HEK293 (cell line): ENCODE data around the gene ZSCAN12.
"Not testable (repeated sequence)": the region's sequence is repeated elsewhere in the genome, so short reads cannot be mapped to it uniquely, and the experiment has no call there.

Experiments
- CTCF ChIA-PET: fragments of 350-600 bp; formaldehyde crosslinking; extraction: SDS; loops from one replicate; lab custom pipeline; 2021; ENCODE audit warnings: antibody characterized with exemption; lab: Yijun Ruan, JAX
- POLR2A ChIA-PET: fragments of 300-600 bp; formaldehyde crosslinking; extraction: SDS; loops from one replicate; lab custom pipeline; 2020; ENCODE audit warnings: antibody characterized with exemption, inconsistent platforms; lab: Yijun Ruan, JAX
- H3K27ac ChIP-seq: fragments of 200-500 bp; sonication (Bioruptor generic); 2 replicates; pipeline ENCODE4 v1.5.1; 2014; ENCODE audit warnings: low read depth, low read length, control low read depth, inconsistent platforms; ENCODE audit errors: extremely low read depth
- H3K36me3 ChIP-seq, 2 experiments: fragments of 200-500 bp in 1 of 2; sonication (Bioruptor generic) in 1 of 2; 1 replicate in 1 of 2; 2 replicates in 1 of 2; pipeline ENCODE4 v1.5.1; 2014 to 2017; ENCODE audit warnings: inconsistent platforms in 2 of 2, low read length in 2 of 2; ENCODE audit not compliant: control insufficient read depth in 2 of 2, insufficient read depth in 1 of 2
- H3K4me1 ChIP-seq: fragments of 200-500 bp; sonication (Bioruptor generic); 2 replicates; pipeline ENCODE4 v1.5.1; 2014; ENCODE audit warnings: mild to moderate bottlenecking, low read length, inconsistent platforms; ENCODE audit not compliant: control insufficient read depth, insufficient read depth
- H3K4me3 ChIP-seq: 2 replicates; pipeline ENCODE4 v1.5.1; 2011; ENCODE audit warnings: low read depth, mild to moderate bottlenecking, control low read depth, low read length, moderate library complexity
- H3K9me3 ChIP-seq: fragments of 200-500 bp; sonication (Bioruptor generic); 2 replicates; pipeline ENCODE4 v1.5.1; 2014; ENCODE audit warnings: low read depth, low read length, inconsistent platforms; ENCODE audit not compliant: control insufficient read depth, insufficient read depth
- KLF9 ChIP-seq: fragments of 450-650 bp; formaldehyde crosslinking; IDR thresholded peaks from 2 replicates; pipeline ENCODE4 v1.5.1; 2016; ENCODE audit warnings: missing biosample characterization, missing genetic modification characterization, low read depth
- PRDM1 ChIP-seq: fragments of 450-650 bp; formaldehyde crosslinking; IDR thresholded peaks from 2 replicates; pipeline ENCODE4; 2016; ENCODE audit warnings: missing biosample characterization, missing genetic modification characterization
- SCRT1 ChIP-seq: fragments of 450-650 bp; formaldehyde crosslinking; IDR thresholded peaks from 2 replicates; pipeline ENCODE4 v1.5.1; 2016; ENCODE audit warnings: missing biosample characterization, missing genetic modification characterization, borderline replicate concordance
- ZFP41 ChIP-seq: fragments of 450-650 bp; formaldehyde crosslinking; IDR thresholded peaks from 2 replicates; pipeline ENCODE4 v1.5.1; 2016; ENCODE audit warnings: missing biosample characterization, missing genetic modification characterization, borderline replicate concordance
- ZFP69B ChIP-seq: fragments of 450-650 bp; formaldehyde crosslinking; IDR thresholded peaks from 2 replicates; pipeline ENCODE4 v1.5.1; 2016; ENCODE audit warnings: missing biosample characterization, missing genetic modification characterization
- ZNF146 ChIP-seq: fragments of 450-650 bp; formaldehyde crosslinking; IDR thresholded peaks from 2 replicates; pipeline ENCODE4 v1.5.1; 2016; ENCODE audit warnings: missing biosample characterization, missing genetic modification characterization
- ZNF16 ChIP-seq: fragments of 450-650 bp; formaldehyde crosslinking; IDR thresholded peaks from 2 replicates; pipeline ENCODE4 v1.5.1; 2016; ENCODE audit warnings: low read depth, missing biosample characterization, missing genetic modification characterization
- ZNF174 ChIP-seq: fragments of 450-650 bp; formaldehyde crosslinking; IDR thresholded peaks from 2 replicates; pipeline ENCODE4 v1.5.0; 2017; ENCODE audit warnings: missing biosample characterization, mild to moderate bottlenecking, missing genetic modification characterization
- ZNF214 ChIP-seq: fragments of 450-650 bp; formaldehyde crosslinking; IDR thresholded peaks from 2 replicates; pipeline ENCODE4 v1.5.1; 2017; ENCODE audit warnings: missing biosample characterization, mild to moderate bottlenecking, missing genetic modification characterization, borderline replicate concordance
- ZNF292 ChIP-seq: fragments of 450-650 bp; formaldehyde crosslinking; IDR thresholded peaks from 2 replicates; pipeline ENCODE4 v1.5.1; 2016; ENCODE audit warnings: low read depth, missing biosample characterization, missing genetic modification characterization, borderline replicate concordance
- ZNF311 ChIP-seq: fragments of 450-650 bp; formaldehyde crosslinking; IDR thresholded peaks from 2 replicates; pipeline ENCODE4 v1.5.1; 2017; ENCODE audit warnings: missing biosample characterization, missing genetic modification characterization, borderline replicate concordance
- ZNF341 ChIP-seq: fragments of 450-650 bp; formaldehyde crosslinking; IDR thresholded peaks from 2 replicates; pipeline ENCODE4; 2016; ENCODE audit warnings: low read depth, missing biosample characterization, missing genetic modification characterization
- ZNF510 ChIP-seq: fragments of 450-650 bp; formaldehyde crosslinking; IDR thresholded peaks from 2 replicates; pipeline ENCODE4 v1.5.1; 2018; ENCODE audit warnings: mild to moderate bottlenecking, missing genetic modification characterization, missing biosample characterization; ENCODE audit not compliant: insufficient replicate concordance
- ZNF555 ChIP-seq: fragments of 450-650 bp; formaldehyde crosslinking; conservative IDR thresholded peaks from 2 replicates; pipeline ENCODE4 v1.5.1; 2017; ENCODE audit warnings: missing biosample characterization, mild to moderate bottlenecking, missing genetic modification characterization, inconsistent platforms
- ZNF585B ChIP-seq: fragments of 450-650 bp; formaldehyde crosslinking; IDR thresholded peaks from 2 replicates; pipeline ENCODE4 v1.5.1; 2016; ENCODE audit warnings: missing biosample characterization, missing genetic modification characterization
- ZNF670 ChIP-seq: fragments of 450-650 bp; formaldehyde crosslinking; IDR thresholded peaks from 2 replicates; pipeline ENCODE4 v1.5.1; 2016; ENCODE audit warnings: missing biosample characterization, missing genetic modification characterization, low read depth
- ZNF776 ChIP-seq: fragments of 450-650 bp; formaldehyde crosslinking; IDR thresholded peaks from 2 replicates; pipeline ENCODE4 v1.5.0; 2017; ENCODE audit warnings: missing biosample characterization, missing genetic modification characterization, borderline replicate concordance
- ZXDB ChIP-seq: fragments of 450-650 bp; formaldehyde crosslinking; IDR thresholded peaks from 2 replicates; pipeline ENCODE4 v1.5.1; 2016; ENCODE audit warnings: missing biosample characterization, missing genetic modification characterization
- TF ChIP-seq, protein P1 (sequence below): fragments of 450-650 bp; formaldehyde crosslinking; conservative IDR thresholded peaks from 2 replicates; pipeline ENCODE4 v1.5.1; 2016; ENCODE audit warnings: low read depth, missing biosample characterization, missing genetic modification characterization
- TF ChIP-seq, protein P2 (sequence below): fragments of 450-650 bp; formaldehyde crosslinking; IDR thresholded peaks from 2 replicates; pipeline ENCODE4 v1.5.1; 2016; ENCODE audit warnings: missing biosample characterization, missing genetic modification characterization, low read depth
- TF ChIP-seq, protein P3 (sequence below): fragments of 450-650 bp; formaldehyde crosslinking; IDR thresholded peaks from 2 replicates; pipeline ENCODE4 v1.5.1; 2016; ENCODE audit warnings: missing biosample characterization, missing genetic modification characterization

ZSCAN12 gene

DNA sequence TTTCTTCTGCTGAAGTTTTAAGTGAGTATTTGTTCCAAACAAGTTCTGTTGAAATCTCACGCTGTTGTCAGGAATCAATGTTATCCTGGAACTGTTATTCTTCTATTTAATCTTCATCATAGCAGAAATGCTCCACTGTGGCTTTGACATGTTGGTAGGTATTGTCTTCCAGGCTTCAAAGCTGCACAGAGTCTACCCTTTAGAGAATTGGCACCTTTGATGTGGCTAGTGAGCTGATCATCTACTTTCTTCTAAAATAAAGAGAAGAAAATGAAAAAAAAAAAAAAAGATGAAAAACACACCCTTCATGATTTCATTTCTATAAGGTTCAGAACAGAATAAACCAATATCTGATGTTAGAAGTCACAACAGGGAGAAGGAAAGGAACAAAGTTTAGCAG is 49.5 kb upstream of the ZSCAN12 start:
- H3K4me3 ChIP-seq = no peak overlapping the region
- H3K36me3 ChIP-seq = no peaks in the 10 kb centered on the region
- CTCF ChIA-PET = interaction anchor here (0.6 kb wide), 1 partner anchor 855 kb away, joined by 3 read pairs; no protein-coding TSS in a partner anchor
- H3K9me3 ChIP-seq = no peaks in the 10 kb centered on the region
- POLR2A ChIA-PET = interaction anchor here (0.5 to 1.2 kb wide), 2 partner anchors 26 to 40 kb away, joined by 4 to 5 read pairs; no protein-coding TSS in a partner anchor
- no peak overlapping the region for H3K27ac ChIP-seq
- TF ChIP-seq ZNF670 = no peak
- TF ChIP-seq, protein P1, sequence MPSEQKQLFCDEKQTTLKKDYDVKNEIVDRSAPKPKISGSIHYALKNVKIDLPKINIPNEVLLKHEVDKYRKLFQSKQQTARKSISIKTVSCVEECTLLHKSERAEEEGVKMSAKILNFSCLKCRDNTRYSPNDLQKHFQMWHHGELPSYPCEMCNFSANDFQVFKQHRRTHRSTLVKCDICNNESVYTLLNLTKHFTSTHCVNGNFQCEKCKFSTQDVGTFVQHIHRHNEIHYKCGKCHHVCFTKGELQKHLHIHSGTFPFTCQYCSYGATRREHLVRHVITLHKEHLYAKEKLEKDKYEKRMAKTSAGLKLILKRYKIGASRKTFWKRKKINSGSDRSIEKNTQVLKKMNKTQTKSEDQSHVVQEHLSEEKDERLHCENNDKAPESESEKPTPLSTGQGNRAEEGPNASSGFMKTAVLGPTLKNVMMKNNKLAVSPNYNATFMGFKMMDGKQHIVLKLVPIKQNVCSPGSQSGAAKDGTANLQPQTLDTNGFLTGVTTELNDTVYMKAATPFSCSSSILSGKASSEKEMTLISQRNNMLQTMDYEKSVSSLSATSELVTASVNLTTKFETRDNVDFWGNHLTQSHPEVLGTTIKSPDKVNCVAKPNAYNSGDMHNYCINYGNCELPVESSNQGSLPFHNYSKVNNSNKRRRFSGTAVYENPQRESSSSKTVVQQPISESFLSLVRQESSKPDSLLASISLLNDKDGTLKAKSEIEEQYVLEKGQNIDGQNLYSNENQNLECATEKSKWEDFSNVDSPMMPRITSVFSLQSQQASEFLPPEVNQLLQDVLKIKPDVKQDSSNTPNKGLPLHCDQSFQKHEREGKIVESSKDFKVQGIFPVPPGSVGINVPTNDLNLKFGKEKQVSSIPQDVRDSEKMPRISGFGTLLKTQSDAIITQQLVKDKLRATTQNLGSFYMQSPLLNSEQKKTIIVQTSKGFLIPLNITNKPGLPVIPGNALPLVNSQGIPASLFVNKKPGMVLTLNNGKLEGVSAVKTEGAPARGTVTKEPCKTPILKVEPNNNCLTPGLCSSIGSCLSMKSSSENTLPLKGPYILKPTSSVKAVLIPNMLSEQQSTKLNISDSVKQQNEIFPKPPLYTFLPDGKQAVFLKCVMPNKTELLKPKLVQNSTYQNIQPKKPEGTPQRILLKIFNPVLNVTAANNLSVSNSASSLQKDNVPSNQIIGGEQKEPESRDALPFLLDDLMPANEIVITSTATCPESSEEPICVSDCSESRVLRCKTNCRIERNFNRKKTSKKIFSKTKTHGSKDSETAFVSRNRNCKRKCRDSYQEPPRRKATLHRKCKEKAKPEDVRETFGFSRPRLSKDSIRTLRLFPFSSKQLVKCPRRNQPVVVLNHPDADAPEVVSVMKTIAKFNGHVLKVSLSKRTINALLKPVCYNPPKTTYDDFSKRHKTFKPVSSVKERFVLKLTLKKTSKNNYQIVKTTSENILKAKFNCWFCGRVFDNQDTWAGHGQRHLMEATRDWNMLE = no peak
- no peak for TF ChIP-seq ZNF311 (tag by site-specific recombination)
- no peak for TF ChIP-seq ZNF292 (tag by site-specific recombination)
- TF ChIP-seq KLF9 = no peak
- TF ChIP-seq, protein P2, sequence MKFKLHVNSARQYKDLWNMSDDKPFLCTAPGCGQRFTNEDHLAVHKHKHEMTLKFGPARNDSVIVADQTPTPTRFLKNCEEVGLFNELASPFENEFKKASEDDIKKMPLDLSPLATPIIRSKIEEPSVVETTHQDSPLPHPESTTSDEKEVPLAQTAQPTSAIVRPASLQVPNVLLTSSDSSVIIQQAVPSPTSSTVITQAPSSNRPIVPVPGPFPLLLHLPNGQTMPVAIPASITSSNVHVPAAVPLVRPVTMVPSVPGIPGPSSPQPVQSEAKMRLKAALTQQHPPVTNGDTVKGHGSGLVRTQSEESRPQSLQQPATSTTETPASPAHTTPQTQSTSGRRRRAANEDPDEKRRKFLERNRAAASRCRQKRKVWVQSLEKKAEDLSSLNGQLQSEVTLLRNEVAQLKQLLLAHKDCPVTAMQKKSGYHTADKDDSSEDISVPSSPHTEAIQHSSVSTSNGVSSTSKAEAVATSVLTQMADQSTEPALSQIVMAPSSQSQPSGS (tag by site-specific recombination) = no peak
- TF ChIP-seq ZNF341 = no peak
- TF ChIP-seq, all 188 proteins: peak for 0
- H3K4me1 ChIP-seq = peaks cover 2% of the 10 kb centered on the region; the same call in 1 of the 2 replicates

DNA sequence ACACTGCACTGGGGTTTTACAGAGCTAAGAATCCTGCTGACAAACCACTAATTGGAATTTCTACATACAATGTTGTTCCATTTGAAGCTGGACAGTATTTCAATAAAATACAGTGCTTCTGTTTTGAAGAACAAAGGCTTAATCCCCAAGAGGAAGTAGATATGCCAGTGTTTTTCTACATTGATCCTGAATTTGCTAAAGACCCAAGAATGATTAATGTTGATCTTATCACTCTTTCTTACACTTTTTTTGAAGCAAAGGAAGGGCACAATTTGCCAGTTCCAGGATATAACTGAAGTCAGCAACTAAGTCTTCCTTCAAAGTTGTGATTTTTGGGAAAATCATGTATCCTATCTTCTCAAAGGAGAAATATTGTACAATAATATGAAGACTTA is 48.0 kb upstream of the ZSCAN12 start:
- POLR2A ChIA-PET = interaction anchor here (0.6 to 1.4 kb wide), 3 partner anchors 27 to 114 kb away, joined by 3 to 8 read pairs (median 3); no protein-coding TSS in a partner anchor
- H3K4me3 ChIP-seq = peak overlapping the region; percentile 71

DNA sequence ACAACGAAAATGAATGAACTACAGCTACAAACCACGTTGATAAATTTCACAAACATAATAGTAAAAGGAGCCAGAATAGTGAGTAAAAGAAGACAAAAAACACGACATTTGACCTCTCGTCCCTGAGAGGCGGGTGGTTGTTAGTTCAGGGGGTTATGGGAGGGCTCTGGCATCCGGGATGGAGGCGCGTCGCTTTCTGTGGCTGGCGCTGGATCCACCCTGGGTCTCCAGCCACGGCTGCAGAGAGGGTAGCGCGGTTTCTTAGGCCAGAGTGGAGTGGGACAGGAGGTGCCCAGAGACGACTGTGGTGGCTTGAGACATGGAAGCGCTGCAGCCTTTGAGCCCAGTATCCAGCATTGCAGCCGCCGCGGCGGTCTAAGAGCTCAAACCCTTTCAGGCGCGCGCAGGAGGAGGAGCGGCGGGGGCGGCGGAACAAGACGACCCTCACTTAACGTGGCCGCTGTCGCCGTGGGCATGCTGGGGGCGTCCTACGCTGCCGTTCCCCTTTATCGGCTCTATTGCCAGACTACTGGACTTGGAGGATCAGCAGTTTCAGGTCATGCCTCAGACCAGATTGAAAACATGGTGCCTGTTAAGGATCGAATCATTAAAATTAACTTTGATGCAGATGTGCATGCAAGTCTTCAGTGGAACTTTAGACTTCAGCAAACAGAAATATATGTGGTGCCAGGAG is 47.4 kb upstream of the ZSCAN12 start:
- Histone ChIP-seq H3K36me3 (no peaks in the 10 kb centered on the region), H3K4me3 (peak overlapping the region; percentile 71), H3K9me3 (no peaks in the 10 kb centered on the region), H3K27ac (peak overlapping the region; percentile 32; the same call in 1 of the 2 replicates), H3K4me1 (peaks cover 2% of the 10 kb centered on the region; the same call in 1 of the 2 replicates)
- ChIA-PET CTCF (interaction anchor here (0.6 to 1.9 kb wide), 5 partner anchors 91 to 227 kb away, joined by 3 to 5 read pairs (median 4); no protein-coding TSS in a partner anchor), POLR2A (interaction anchor here (0.6 to 1.4 kb wide), 3 partner anchors 28 to 114 kb away, joined by 3 to 8 read pairs (median 3); no protein-coding TSS in a partner anchor)
- TF ChIP-seq ZNF555 (tag by site-specific recombination) (no peak), ZNF214 (tag by site-specific recombination) (no peak), ZFP69B (no peak), ZFP41 (tag by site-specific recombination) (no peak), ZNF16 (tag by site-specific recombination) (0 out of 2 replicates have a peak, but pooled peaks have one; percentile 20), PRDM1 (tag by site-specific recombination) (no peak), ZNF585B (tag by site-specific recombination) (no peak), ZNF510 (no peak), ZXDB (0 out of 2 replicates have a peak, but pooled peaks have one; percentile 13), ZNF146 (tag by site-specific recombination) (peak; percentile 50; the same call in 1 of the 2 replicates), ZNF174 (no peak), SCRT1 (tag by site-specific recombination) (no peak), ZNF776 (tag by site-specific recombination) (no peak)
- TF ChIP-seq, protein P3, sequence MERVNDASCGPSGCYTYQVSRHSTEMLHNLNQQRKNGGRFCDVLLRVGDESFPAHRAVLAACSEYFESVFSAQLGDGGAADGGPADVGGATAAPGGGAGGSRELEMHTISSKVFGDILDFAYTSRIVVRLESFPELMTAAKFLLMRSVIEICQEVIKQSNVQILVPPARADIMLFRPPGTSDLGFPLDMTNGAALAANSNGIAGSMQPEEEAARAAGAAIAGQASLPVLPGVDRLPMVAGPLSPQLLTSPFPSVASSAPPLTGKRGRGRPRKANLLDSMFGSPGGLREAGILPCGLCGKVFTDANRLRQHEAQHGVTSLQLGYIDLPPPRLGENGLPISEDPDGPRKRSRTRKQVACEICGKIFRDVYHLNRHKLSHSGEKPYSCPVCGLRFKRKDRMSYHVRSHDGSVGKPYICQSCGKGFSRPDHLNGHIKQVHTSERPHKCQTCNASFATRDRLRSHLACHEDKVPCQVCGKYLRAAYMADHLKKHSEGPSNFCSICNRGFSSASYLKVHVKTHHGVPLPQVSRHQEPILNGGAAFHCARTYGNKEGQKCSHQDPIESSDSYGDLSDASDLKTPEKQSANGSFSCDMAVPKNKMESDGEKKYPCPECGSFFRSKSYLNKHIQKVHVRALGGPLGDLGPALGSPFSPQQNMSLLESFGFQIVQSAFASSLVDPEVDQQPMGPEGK (tag by site-specific recombination) = peak; percentile 72

More for the DNA sequence above, 48.0 kb upstream of the ZSCAN12 start:
- H3K36me3 ChIP-seq, H3K4me1 ChIP-seq, H3K9me3 ChIP-seq: not testable (repeated sequence)
- CTCF ChIA-PET = interaction anchor here (0.9 to 1.9 kb wide), 3 partner anchors 92 to 95 kb away, joined by 4 to 5 read pairs (median 4); no protein-coding TSS in a partner anchor
- H3K27ac ChIP-seq = peak overlapping the region; percentile 32; the same call in 1 of the 2 replicates
